Esophagus muscularis mucosa (tissue), 3 donors: Measurements from ENCODE around the gene TMSB10.

Experiments used
- CTCF ChIP-seq, 3 experiments: fragments of 200-600 bp in 2 of 3; fragments of 450-650 bp in 1 of 3; sonication (generic) in 2 of 3; IDR thresholded peaks; one replicate each; pipeline ENCODE4 v1.5.1; 2017 to 2019; ENCODE audit warnings: antibody characterized with exemption in 3 of 3, mild to moderate bottlenecking in 2 of 3, moderate library complexity in 1 of 3
- POLR2A ChIP-seq: fragments of 450-650 bp; IDR thresholded peaks from one replicate; pipeline ENCODE4 v1.6.1; 2017; ENCODE audit warnings: antibody characterized with exemption, moderate library complexity, mild to moderate bottlenecking, low read depth
- POLR2AphosphoS5 ChIP-seq, 2 donors: sonication (generic); formaldehyde crosslinking; IDR thresholded peaks; one replicate each; pipeline ENCODE4 v1.6.1; 2017; ENCODE audit warnings: antibody characterized with exemption in 2 of 2

- TF ChIP-seq CTCF (IDR thresholded peaks at IDR 0.05), result no peak
- no peak for TF ChIP-seq POLR2AphosphoS5 (IDR thresholded peaks at IDR 0.05)
- TF ChIP-seq POLR2A, result no peak
These were observed 35.1 kb upstream of the TMSB10 start for GRCh38 chr2:84870306-84870705.
